Smooth muscle cell (in vitro differentiated cells): ENCODE data around the gene SOX15. TPM values are rescaled to one million over a fixed set of nuclear protein-coding genes. Genes with fewer than 3 reads are reported as not detected.

Experiments used
- DNase-seq: peaks from one replicate; lab custom pipeline; 2025; ENCODE audit not compliant: unreplicated experiment; lab: John Stamatoyannopoulos, UW
- H2AFZ ChIP-seq: fragments of 200-600 bp; sonication (generic); 2 replicates; pipeline ENCODE4 v1.6.0; 2016; ENCODE audit warnings: antibody characterized with exemption, low read depth, mild to moderate bottlenecking
- H3F3A ChIP-seq: fragments of 200-600 bp; sonication (generic); 2 replicates; pipeline ENCODE4 v1.6.0; 2017; ENCODE audit warnings: antibody characterized with exemption, low read depth
- H3K27ac ChIP-seq: fragments of 200-600 bp; sonication (generic); 2 replicates; pipeline ENCODE4 v1.5.1; 2016; ENCODE audit warnings: low read depth, mild to moderate bottlenecking
- H3K27me3 ChIP-seq: fragments of 200-600 bp; sonication (generic); 2 replicates; pipeline ENCODE4 v1.6.1; 2016; ENCODE audit warnings: low read depth, mild to moderate bottlenecking
- H3K36me3 ChIP-seq: fragments of 200-600 bp; sonication (generic); 2 replicates; pipeline ENCODE4 v1.5.1; 2016; ENCODE audit warnings: low read depth
- H3K4me1 ChIP-seq: fragments of 200-600 bp; sonication (generic); 2 replicates; pipeline ENCODE4 v1.5.1; 2016; ENCODE audit warnings: low read depth
- H3K4me2 ChIP-seq: fragments of 200-600 bp; sonication (generic); 2 replicates; pipeline ENCODE4 v1.6.0; 2016; ENCODE audit warnings: mild to moderate bottlenecking
- H3K4me3 ChIP-seq: fragments of 200-600 bp; sonication (generic); 2 replicates; pipeline ENCODE4 v1.5.1; 2016; ENCODE audit warnings: mild to moderate bottlenecking
- H3K79me2 ChIP-seq: fragments of 200-600 bp; sonication (generic); 2 replicates; pipeline ENCODE4 v1.6.0; 2016; ENCODE audit warnings: low read depth, mild to moderate bottlenecking
- H3K9ac ChIP-seq: fragments of 200-600 bp; sonication (generic); 2 replicates; pipeline ENCODE4 v1.6.0; 2016; ENCODE audit warnings: low read depth
- H3K9me3 ChIP-seq: fragments of 200-600 bp; sonication (generic); replicated peaks from 2 replicates; pipeline ENCODE4 v1.5.1; 2016; ENCODE audit warnings: low read depth
- H4K20me1 ChIP-seq: fragments of 200-600 bp; sonication (generic); 2 replicates; pipeline ENCODE4 v1.6.0; 2016; ENCODE audit warnings: low read depth
- CTCF ChIP-seq: fragments of 200-600 bp; sonication (generic); IDR thresholded peaks from 2 replicates; pipeline ENCODE4 v1.5.1; 2017; ENCODE audit warnings: borderline replicate concordance, mild to moderate bottlenecking, antibody characterized with exemption; ENCODE audit not compliant: insufficient read depth, poor library complexity, severe bottlenecking
- WGBS: methylation state at CpG from one replicate; pipeline ENCODE4 v1.1.7; 2016; ENCODE audit warnings: low lambda C conversion rate; 5-methylcytosine and 5-hydroxymethylcytosine counted together
- polyA plus RNA-seq: library from polyadenylated mRNA; unstranded; fragments of >200 nt; fragmentation: Nextera tagmentation; extraction: Ambion mirVana; gene quantifications from 2 replicates; pipeline ENCODE4 v1.2.1, GENCODE V29; 2016
- total RNA-seq: library from RNA; depleted of rRNA; stranded (reverse); fragments of >200 nt; gene quantifications from 2 replicates; pipeline ENCODE4 v1.2.3, GENCODE V29; 2014

The SOX15 gene
- total RNA-seq (13.4 and 16.1 TPM in 2 replicates), polyA plus RNA-seq (7.3 and 39.0 TPM in 2 replicates)

GRCh38 chr17:7589891-7590691 is at the start of gene SOX15:
Gene SOX15, minus strand, starts transcription at chr17:7590094. Its CDS starts 418 bp downstream, at chr17:7589676.
- Histone ChIP-seq H2AFZ (no peak within 1 kb of the TSS), H3K4me1 (peaks cover 23% of the 10 kb centered on the region), H3K36me3 (peaks cover 10% of the 10 kb centered on the region), H3K9ac (peak within 1 kb of the TSS; percentile 60), H3K4me2 (peak within 1 kb of the TSS; percentile 77), H3K27ac (peak within 1 kb of the TSS; percentile 96), H3K9me3 (no peaks in the 10 kb centered on the region), H3K27me3 (no peaks in the 10 kb centered on the region), H3F3A (peaks cover 5% of the 10 kb centered on the region), H3K79me2 (peaks cover 6% of the 10 kb centered on the region), H4K20me1 (peaks cover 9% of the 10 kb centered on the region), H3K4me3 (peak within 1 kb of the TSS; percentile 38)
- TF ChIP-seq CTCF = no peak
- WGBS = 46% methylated on average over 21 of the region's 24 CpGs
- DNase-seq = no peak

- 86% methylated on average over 3 of the region's 5 CpGs for WGBS
Measured at GRCh38 chr17:7636163-7636562, 46.3 kb upstream of the SOX15 start.

GRCh38 chr17:7634384-7634783 is 44.5 kb upstream of the SOX15 start:
- Histone ChIP-seq H2AFZ (peak overlapping the region; percentile 54), H3K27me3 (no peaks in the 10 kb centered on the region), H3K36me3 (no peaks in the 10 kb centered on the region), H3K4me1 (no peaks in the 10 kb centered on the region), H4K20me1 (no peaks in the 10 kb centered on the region), H3F3A (no peaks in the 10 kb centered on the region), H3K9me3 (no peaks in the 10 kb centered on the region), H3K4me3 (no peak overlapping the region), H3K79me2 (no peaks in the 10 kb centered on the region), H3K4me2 (peak overlapping the region; percentile 52), H3K9ac (no peak overlapping the region), H3K27ac (no peak overlapping the region)
- DNase-seq = peak; percentile 29
- whole genome bisulfite sequencing = 49% methylated on average over 5 of the region's 5 CpGs
- peak; percentile 50 for TF ChIP-seq CTCF

More at GRCh38 chr17:7636163-7636562, 46.3 kb upstream of the SOX15 start:
- no peaks in the 10 kb centered on the region for H3K79me2 ChIP-seq
- H3K4me3 ChIP-seq = no peak overlapping the region
- DNase-seq = no peak
- H3K36me3 ChIP-seq = no peaks in the 10 kb centered on the region
- H3K4me1 ChIP-seq = no peaks in the 10 kb centered on the region
- no peak overlapping the region for H2AFZ ChIP-seq
- H3K27me3 ChIP-seq = no peaks in the 10 kb centered on the region
- H3K27ac ChIP-seq = no peak overlapping the region
- H3K4me2 ChIP-seq = no peak overlapping the region
- H3F3A ChIP-seq = no peaks in the 10 kb centered on the region
- H3K9me3 ChIP-seq = no peaks in the 10 kb centered on the region
- TF ChIP-seq CTCF = no peak
- H4K20me1 ChIP-seq = no peaks in the 10 kb centered on the region
- H3K9ac ChIP-seq = no peak overlapping the region
